GM03348 (cell line): ENCODE results near the gene HADH.
A peak's percentile ranks its signal among the peaks of the same experiment; 100 is the strongest.
"Not testable (repeated sequence)": the region's sequence is repeated elsewhere in the genome, so short reads cannot be mapped to it uniquely, and the experiment has no call there.

ENCODE experiments used
- DNase-seq: peaks from one replicate; pipeline ENCODE4 v3.0.0; 2012; ENCODE audit warnings: low spot score

The HADH gene

GRCh38 chr4:107996949-107997788, 7.5 kb downstream of the HADH start:
- DNase-seq, result peak; percentile 57

- no peak for DNase-seq
Observed at GRCh38 chr4:107997794-107998193, 8.1 kb downstream of the HADH start.

DNA sequence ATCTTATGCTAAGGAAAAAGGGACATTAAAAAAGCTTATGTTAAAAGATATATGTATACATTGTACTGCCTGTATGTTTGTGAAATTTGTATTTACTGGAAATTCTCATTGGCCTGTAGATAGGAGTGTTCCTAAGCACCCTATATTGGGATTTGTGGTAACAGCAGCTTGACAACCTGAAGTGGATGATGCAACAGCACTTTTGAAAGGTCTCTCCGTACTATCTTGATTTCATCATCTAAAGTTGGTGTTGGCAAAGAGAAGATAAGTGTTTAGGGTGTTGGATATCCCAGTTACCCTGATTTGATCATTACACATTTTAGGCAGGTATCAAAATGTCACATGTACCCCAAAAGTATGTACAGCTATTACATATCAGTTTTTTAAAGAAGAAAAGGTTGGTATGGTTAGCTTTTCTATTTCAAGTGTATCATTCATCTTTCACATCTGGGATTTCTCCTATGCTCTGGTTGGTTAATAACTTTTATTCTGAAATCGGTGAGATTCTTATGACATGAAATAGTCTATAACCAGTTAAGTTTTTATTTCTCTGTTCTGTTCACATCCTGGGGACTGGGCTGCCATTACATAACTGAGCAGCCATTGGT, 10.3 kb downstream of the HADH start:
- DNase-seq, result no peak

DNA sequence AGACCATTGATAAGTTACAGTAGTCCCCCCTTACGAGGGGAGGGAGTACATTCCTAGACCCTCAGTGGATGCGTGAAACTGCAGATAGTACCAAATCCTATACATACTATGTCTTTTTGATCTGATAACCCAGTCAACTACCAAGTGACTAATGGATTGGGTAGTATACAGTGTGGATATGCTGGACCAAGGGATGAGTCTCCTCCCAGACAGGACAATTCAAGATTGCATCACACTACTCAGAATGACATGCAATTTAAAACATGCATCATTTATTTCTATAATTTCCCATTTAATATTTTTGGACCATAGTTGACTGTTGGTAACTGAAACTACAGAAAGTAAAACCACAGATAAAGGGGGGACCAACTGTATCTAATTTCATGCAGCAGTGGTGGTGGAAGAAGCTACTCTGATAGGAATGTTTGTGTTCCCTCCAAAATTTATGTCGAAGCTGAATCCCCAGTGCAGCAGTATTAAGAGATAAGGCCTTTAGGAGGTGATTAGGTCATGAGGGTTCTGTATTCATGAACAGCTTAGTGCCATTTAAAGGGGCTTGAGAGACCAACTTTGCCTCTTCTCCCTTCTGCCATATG, 11.9 kb downstream of the HADH start:
- DNase-seq, result no peak

GRCh38 chr4:108003982-108004515, 14.4 kb downstream of the HADH start:
- DNase-seq, result no peak

GRCh38 chr4:108004646-108005045, 15.0 kb downstream of the HADH start:
- DNase-seq, result no peak

GRCh38 chr4:108005807-108006206, 16.1 kb downstream of the HADH start:
- no peak for DNase-seq

- no peak for DNase-seq
Observed at GRCh38 chr4:108006361-108006760, 16.7 kb downstream of the HADH start.

DNA sequence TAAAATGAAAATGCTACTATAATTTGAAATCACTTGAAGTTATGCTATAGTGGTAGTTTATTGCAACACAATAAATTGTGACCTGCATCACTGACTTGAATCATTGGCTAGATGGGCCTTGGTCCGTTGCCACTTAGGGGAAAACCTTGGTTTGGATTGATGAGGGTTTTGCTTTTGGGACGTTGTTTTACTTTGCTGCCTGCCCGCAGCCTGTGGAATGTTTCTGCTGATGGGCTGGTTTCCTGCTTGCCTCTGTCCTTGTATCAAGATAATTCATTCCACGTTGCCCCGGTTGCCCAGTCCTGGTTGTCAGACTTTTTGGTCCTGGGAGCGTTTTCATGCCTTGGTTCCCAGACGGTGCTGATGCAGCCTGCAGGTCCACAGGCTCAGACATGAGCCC, 18.3 kb downstream of the HADH start:
- DNase-seq, result no peak

- DNase-seq, result peak; percentile 54
Observed at GRCh38 chr4:108008721-108009120, 19.0 kb downstream of the HADH start.

DNA sequence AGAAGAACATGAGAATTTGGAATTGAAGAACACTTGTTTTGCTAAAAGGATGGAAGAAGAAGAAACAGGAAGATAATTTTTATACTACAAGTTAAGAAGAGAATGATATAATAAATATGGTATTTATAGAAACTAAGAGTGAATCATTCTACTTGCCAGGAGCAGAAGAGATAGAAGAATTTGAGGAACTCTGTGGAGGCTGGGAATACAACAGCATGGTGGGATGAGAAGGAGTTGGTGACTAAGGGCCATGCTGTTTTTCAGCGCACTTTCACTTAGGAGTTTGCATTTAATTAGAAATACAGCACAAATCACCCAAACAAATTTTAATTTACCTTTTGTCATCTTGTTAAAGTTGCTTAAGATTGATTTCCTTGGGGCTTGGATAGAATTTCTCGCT, 20.5 kb downstream of the HADH start:
- DNase-seq, result peak; percentile 84

- not testable (repeated sequence) for DNase-seq
Observed at GRCh38 chr4:108012382-108012781, 22.7 kb downstream of the HADH start.

- DNase-seq, result no peak
Observed at GRCh38 chr4:108013327-108013726, 23.6 kb downstream of the HADH start.

- DNase-seq, result no peak
Observed at GRCh38 chr4:108013955-108014354, 24.3 kb downstream of the HADH start.

DNA sequence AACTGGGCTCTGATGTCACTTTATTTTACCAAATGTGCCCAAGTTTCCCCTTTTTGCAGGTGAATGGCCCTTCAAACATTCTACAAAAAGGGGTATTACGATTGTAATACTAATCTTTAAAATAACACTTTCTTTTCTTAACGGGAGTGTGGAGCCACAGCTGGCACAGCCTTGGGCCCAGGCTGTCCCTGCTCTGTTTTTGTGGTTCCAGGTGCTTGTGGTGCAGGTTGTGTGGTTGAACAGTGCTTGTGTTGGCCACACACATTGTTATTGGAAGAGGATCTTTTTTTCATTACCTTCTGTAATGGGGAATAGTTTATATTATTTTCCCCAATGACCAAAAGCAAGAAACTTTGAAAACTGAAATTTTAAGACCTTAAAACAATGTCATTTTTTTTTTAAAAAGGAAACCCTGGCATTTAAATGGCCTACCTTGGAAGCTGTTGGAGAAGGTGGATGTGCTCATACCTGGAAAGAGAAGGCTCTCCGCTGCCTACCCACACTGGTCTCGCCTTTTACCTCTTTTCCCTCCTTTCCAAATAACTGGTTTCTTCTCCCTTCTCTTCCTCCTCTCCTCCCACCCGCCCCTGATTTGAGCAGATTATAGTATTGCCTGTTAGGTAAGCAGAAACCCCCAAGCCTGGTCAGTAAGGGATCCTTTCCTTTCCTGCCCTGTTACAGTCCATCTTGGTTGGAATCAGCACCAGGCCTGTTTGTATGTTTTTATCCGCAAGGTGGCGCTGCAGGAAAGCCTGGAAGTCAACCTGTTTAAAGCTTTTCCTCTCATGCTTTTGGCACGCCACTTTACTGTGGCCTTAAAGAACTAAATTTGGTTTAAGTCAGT, 28.6 kb downstream of the HADH start:
- DNase-seq, result peak; percentile 83

DNA sequence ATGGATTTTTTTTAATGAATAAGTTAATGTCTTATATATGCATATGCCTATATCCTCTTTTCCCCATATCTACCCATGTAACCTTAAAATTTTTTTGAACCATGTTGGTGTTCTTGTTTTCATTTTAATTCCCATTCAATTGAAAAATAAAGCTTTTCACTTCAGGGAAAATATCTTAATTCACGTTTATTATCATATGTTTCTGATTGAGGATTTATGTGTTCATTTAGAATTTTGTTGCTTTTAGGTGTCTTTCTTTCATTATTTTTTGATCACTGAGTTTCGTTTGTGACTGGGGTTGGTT, 29.1 kb downstream of the HADH start:
- no peak for DNase-seq

DNA sequence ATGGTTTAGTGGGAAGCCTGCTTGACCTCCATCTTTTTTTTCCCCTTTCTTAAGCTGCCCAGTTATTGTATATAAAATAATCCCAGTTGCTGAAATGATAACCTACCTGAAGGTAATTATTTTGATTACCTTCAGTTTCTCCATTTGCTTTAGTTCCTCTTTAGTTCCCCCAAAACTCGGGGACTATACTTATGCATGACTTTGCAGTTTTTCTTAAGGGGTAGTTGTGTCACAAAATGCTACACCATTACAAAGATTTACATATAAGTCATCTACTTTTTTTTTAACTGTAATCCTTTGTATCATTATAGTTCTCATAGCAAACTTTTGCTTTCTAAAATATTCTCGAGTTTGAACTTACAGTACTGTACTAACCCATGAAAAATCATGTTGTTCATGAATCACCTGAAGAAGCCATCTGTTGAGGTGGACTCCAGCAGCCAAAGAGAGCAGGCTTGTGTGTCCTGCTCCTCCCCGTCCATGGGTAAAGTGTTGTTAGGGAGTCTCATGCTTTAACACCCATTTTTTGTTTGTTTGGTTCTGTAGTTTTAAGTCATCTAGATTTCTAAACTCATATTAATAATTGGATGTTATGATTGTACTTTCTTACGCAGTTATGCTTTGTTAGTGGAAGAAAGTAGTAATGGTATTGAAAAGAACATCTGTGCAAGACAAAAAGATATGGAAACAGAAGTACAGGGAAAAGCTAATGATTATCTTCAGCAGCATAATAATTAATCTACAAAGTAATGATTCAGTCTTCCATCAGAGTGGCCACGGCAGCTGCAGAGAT, 34.6 kb downstream of the HADH start:
- no peak for DNase-seq

- no peak for DNase-seq
Observed at GRCh38 chr4:108024878-108025165, 35.1 kb downstream of the HADH start.

GRCh38 chr4:108029016-108029720, 39.5 kb downstream of the HADH start:
- DNase-seq, result no peak

GRCh38 chr4:108029731-108030130, 40.0 kb downstream of the HADH start:
- DNase-seq, result peak; percentile 31

GRCh38 chr4:108030332-108030731, 40.6 kb downstream of the HADH start:
- peak; percentile 79 for DNase-seq
